ENCODE measurements around the gene FCER2.

GRCh38 chr19:7710616-7711015 lies 8.7 kb upstream of the FCER2 start:
- TF ChIP-seq CTCF (IDR thresholded peaks at IDR 0.05) (no peak), FOSL2 (IDR thresholded peaks at IDR 0.05) (no peak), FOSL2 (CRISPR knock-in tag; IDR thresholded peaks at IDR 0.05) (no peak)
